DOHH2 (cell line): ENCODE data around the gene ERMN.

Experiments used
- CTCF ChIP-seq: fragments of 200-600 bp; sonication (generic); IDR thresholded peaks from one replicate; pipeline ENCODE4 v1.5.1; 2014; ENCODE audit warnings: antibody characterized with exemption, mild to moderate bottlenecking, low read depth, low read length; ENCODE audit not compliant: poor library complexity, severe bottlenecking
- EZH2phosphoT487 ChIP-seq: fragments of 200-600 bp; sonication (generic); IDR thresholded peaks from 2 replicates; pipeline ENCODE4 v1.6.1; 2017; ENCODE audit warnings: borderline replicate concordance, mild to moderate bottlenecking, antibody characterized with exemption, low read length, moderate library complexity, mixed read lengths

GRCh38 chr2:157345647-157346389 is 20.2 kb upstream of the ERMN start:
- TF ChIP-seq CTCF (no peak), EZH2phosphoT487 (no peak)
